GM23248 (cell line): ENCODE data around the gene CMIP.

ENCODE experiments used
- EZH2 ChIP-seq: fragments of 200-600 bp; sonication (generic); IDR thresholded peaks from 2 replicates; pipeline ENCODE4 v1.6.1; 2018; ENCODE audit warnings: antibody characterized with exemption, mild to moderate bottlenecking; ENCODE audit not compliant: insufficient read depth, poor library complexity, severe bottlenecking
- EZH2phosphoT487 ChIP-seq: fragments of 200-600 bp; sonication (generic); IDR thresholded peaks from 2 replicates; pipeline ENCODE4 v1.6.1; 2018; ENCODE audit warnings: antibody characterized with exemption, moderate library complexity, mild to moderate bottlenecking, low read depth; ENCODE audit not compliant: insufficient read depth

GRCh38 chr16:81555660-81556059, 111.1 kb downstream of the CMIP start:
- no peak for TF ChIP-seq EZH2phosphoT487
- no peak for TF ChIP-seq EZH2
